Activated CD4-positive, alpha-beta T cell treated with anti-CD3 and anti-CD28 coated beads for 36 hours (primary cell): ENCODE results near the gene TRIM25. TPM values are rescaled to one million over a fixed set of nuclear protein-coding genes. Genes with fewer than 3 reads are reported as not detected.

ENCODE experiments used
- ATAC-seq: fragments of 200-7000 bp; cut with Tn5 transposase; one replicate; pipeline ENCODE4 v1.10.0; 2021; ENCODE audit warnings: mild to moderate bottlenecking, moderate library complexity
- CTCF ChIA-PET: fragments of 350-600 bp; sonication (Branson Sonifier 250); formaldehyde crosslinking; loops from one replicate; lab custom pipeline; 2021; ENCODE audit warnings: antibody characterized with exemption; lab: Charles Lee
- POLR2A ChIA-PET: fragments of 350-600 bp; sonication (Branson Sonifier 250); formaldehyde crosslinking; loops from one replicate; lab custom pipeline; 2021; ENCODE audit warnings: antibody characterized with exemption, inconsistent platforms; lab: Charles Lee
- DNase-seq: peaks from one replicate; pipeline ENCODE4 v3.0.0-alpha.2; 2020
- H3K27ac Mint-ChIP-seq: one replicate; pipeline ENCODE4 v1.8.0; 2021; ENCODE audit warnings: mixed read lengths
- H3K27me3 Mint-ChIP-seq: one replicate; pipeline ENCODE4 v1.8.0; 2021; ENCODE audit warnings: mixed read lengths
- H3K36me3 Mint-ChIP-seq: one replicate; pipeline ENCODE4 v1.8.0; 2021; ENCODE audit warnings: low read depth, mixed read lengths
- H3K4me1 Mint-ChIP-seq: one replicate; pipeline ENCODE4 v1.8.0; 2021; ENCODE audit warnings: mixed read lengths
- H3K4me3 Mint-ChIP-seq: one replicate; pipeline ENCODE4 v1.8.0; 2021; ENCODE audit warnings: mild to moderate bottlenecking, moderate library complexity, mixed read lengths
- H3K9me3 Mint-ChIP-seq: one replicate; pipeline ENCODE4 v1.8.0; 2021; ENCODE audit warnings: low read depth, mixed read lengths
- intact Hi-C, 2 experiments: fragments of 100-400 bp; cut with DNase I in 1 of 2; cut with micrococcal nuclease in 1 of 2; formaldehyde crosslinking; loops; one replicate each; pipeline versions ENCODE4 v1.14.2 to v1.15.1; 2022 to 2024; cut with DNase I, micrococcal nuclease
- total RNA-seq, 2 experiments: library from RNA; stranded (reverse); gene quantifications; one replicate each; pipeline ENCODE4 v1.2.3, GENCODE V29; 2021

Gene TRIM25
- total RNA-seq, 2 experiments from 2014 or later: 173 to 241 TPM

- H3K27ac Mint-ChIP-seq: peak overlapping the region; percentile 79
- no peaks in the 10 kb centered on the region for H3K9me3 Mint-ChIP-seq
- ATAC-seq (no peak), DNase-seq (no peak)
- intact Hi-C loops: loop anchor here in 1 of 2 experiments (5.0 kb wide), 1 partner anchor 318 kb away; the partner anchor contains the start of gene NOG
- H3K4me1 Mint-ChIP-seq: peaks cover 50% of the 10 kb centered on the region
- CTCF ChIA-PET: interaction anchor here (1.0 to 1.8 kb wide), 5 partner anchors 13 to 42 kb away, joined by 3 to 5 read pairs (median 4); no protein-coding TSS in a partner anchor
- POLR2A ChIA-PET: interaction anchor here (0.6 kb wide), 1 partner anchor 130 kb away, joined by 3 read pairs; no protein-coding TSS in a partner anchor
- H3K4me3 Mint-ChIP-seq: peak overlapping the region; percentile 90
- peaks cover 65% of the 10 kb centered on the region for H3K36me3 Mint-ChIP-seq
- H3K27me3 Mint-ChIP-seq: no peaks in the 10 kb centered on the region
These were observed 3.2 kb downstream of the TRIM25 start for GRCh38 chr17:56910509-56911235.

DNA sequence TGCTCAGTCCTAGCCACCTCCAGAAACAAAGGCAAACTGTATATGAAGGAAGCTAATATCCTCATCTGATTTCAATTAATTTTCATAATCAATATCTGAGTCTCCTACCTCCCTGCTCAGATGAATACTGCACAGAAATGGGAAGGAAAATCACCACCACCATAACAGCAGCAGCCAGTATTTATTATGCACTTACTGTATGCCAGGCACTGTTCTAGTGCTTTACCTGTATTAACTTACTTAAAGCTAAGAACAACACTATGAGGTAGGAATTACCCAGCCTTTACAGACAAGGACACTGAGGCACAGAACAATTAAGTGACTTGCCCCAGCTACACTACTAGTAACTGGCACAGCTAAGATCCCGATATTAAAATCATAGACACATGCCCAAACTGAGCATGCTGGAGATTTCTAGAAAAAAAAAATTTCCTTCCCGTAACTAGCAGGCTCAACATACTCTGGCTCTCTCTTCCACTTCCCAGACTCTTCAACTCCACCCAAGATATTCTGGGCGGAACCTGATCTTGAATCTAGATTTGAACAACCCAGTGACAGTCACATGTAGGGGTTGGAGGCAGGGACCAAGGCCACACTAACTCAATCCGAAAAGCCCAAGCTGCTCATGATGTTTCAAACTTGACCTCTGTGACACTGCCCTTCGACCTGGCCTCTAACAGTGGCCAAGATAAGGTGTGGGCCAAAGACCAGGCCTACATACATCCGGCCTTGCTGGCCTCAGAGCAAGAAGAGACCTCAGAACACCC is 3.9 kb downstream of the TRIM25 start:
- H3K27ac Mint-ChIP-seq: peak overlapping the region; percentile 79
- DNase-seq: no peak
- H3K4me1 Mint-ChIP-seq: peaks cover 43% of the 10 kb centered on the region
- peaks cover 66% of the 10 kb centered on the region for H3K36me3 Mint-ChIP-seq
- CTCF ChIA-PET: interaction anchor here (0.6 to 1.8 kb wide), 4 partner anchors 19 to 43 kb away, joined by 3 to 5 read pairs (median 4); no protein-coding TSS in a partner anchor
- no peaks in the 10 kb centered on the region for H3K27me3 Mint-ChIP-seq
- no peaks in the 10 kb centered on the region for H3K9me3 Mint-ChIP-seq
- intact Hi-C loops: loop anchor here in 1 of 2 experiments (5.0 kb wide), 1 partner anchor 318 kb away; the partner anchor contains the start of gene NOG
- H3K4me3 Mint-ChIP-seq: peak overlapping the region; percentile 90
- POLR2A ChIA-PET: interaction anchor here (0.6 kb wide), 1 partner anchor 130 kb away, joined by 3 read pairs; no protein-coding TSS in a partner anchor
- no peak for ATAC-seq

- Mint-ChIP-seq H3K9me3 (no peaks in the 10 kb centered on the region), H3K36me3 (peaks cover 78% of the 10 kb centered on the region), H3K27ac (peak overlapping the region; percentile 67), H3K27me3 (no peaks in the 10 kb centered on the region), H3K4me3 (no peak overlapping the region), H3K4me1 (peaks cover 44% of the 10 kb centered on the region)
- DNase-seq: peak; percentile 61
- intact Hi-C loops: no loop called here
- ChIA-PET POLR2A (interaction anchor here (0.6 kb wide), 1 partner anchor 93 kb away, joined by 3 read pairs; no protein-coding TSS in a partner anchor), CTCF (interaction anchor here (0.8 to 1.6 kb wide), 3 partner anchors 16 to 88 kb away, joined by 3 to 4 read pairs (median 3); no protein-coding TSS in a partner anchor)
- peak; percentile 61 for ATAC-seq
These were observed 5.8 kb downstream of the TRIM25 start for GRCh38 chr17:56908001-56908542.

- Mint-ChIP-seq H3K4me1 (peaks cover 17% of the 10 kb centered on the region), H3K27ac (no peak overlapping the region), H3K4me3 (no peak overlapping the region), H3K27me3 (no peaks in the 10 kb centered on the region), H3K9me3 (no peaks in the 10 kb centered on the region), H3K36me3 (peaks cover 77% of the 10 kb centered on the region)
- POLR2A ChIA-PET: interaction anchor here (1.8 kb wide), 1 partner anchor 10 kb away, joined by 6 read pairs; the partner anchor contains the start of gene TRIM25
- CTCF ChIA-PET: no interaction called here
- intact Hi-C loops: no loop called here
- DNase-seq: no peak
- no peak for ATAC-seq
These were observed 10.3 kb downstream of the TRIM25 start for GRCh38 chr17:56903560-56903959.

DNA sequence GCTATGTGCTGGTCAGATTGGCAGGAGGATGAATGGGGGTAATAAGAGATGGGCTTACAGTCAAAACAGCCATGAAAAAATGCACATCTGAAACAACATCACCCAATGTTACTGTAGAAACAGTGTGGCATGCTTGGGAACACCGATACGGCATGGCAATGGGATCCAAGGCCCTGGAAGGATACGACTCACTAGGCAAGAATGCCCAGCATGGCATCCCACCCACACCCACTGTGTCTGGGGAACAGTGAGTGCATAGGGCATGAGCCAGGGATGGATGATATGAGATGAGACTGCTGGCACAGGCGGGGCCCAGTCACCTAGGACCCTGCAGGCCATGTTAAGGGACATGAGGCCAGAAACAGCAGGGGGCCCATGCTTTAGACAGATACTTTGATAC is 11.5 kb downstream of the TRIM25 start:
- peaks cover 11% of the 10 kb centered on the region for H3K4me1 Mint-ChIP-seq
- H3K4me3 Mint-ChIP-seq: no peak overlapping the region
- H3K27ac Mint-ChIP-seq: no peak overlapping the region
- DNase-seq: no peak
- ChIA-PET CTCF (interaction anchor here (0.8 to 1.9 kb wide), 3 partner anchors 12 to 34 kb away, joined by 3 to 6 read pairs (median 3); no protein-coding TSS in a partner anchor), POLR2A (no interaction called here)
- H3K27me3 Mint-ChIP-seq: no peaks in the 10 kb centered on the region
- intact Hi-C loops: no loop called here
- no peak for ATAC-seq
- H3K9me3 Mint-ChIP-seq: no peaks in the 10 kb centered on the region
- peaks cover 79% of the 10 kb centered on the region for H3K36me3 Mint-ChIP-seq

DNA sequence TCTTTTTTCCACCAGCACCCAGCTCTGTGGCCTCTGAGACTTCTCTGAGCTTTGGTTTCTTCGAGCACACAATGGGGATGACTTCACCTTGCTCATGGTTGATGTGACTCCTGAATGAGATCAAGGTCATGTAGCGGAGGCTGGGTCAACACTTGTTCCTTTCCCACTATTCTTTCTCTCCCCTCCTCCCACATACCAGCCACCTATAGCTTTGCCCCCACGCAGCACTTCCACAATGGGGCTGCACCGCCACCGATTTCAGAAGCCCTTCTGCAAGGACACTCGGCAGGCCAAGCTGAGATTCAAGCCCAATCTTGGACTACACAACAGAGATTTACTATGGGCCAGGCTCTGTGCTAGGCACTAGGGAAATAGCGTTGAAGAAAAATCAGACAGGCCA is 14.4 kb downstream of the TRIM25 start:
- H3K4me1 Mint-ChIP-seq: peaks cover 10% of the 10 kb centered on the region
- H3K27ac Mint-ChIP-seq: no peak overlapping the region
- intact Hi-C loops: no loop called here
- ChIA-PET CTCF (interaction anchor here (1.1 kb wide), 1 partner anchor 40 kb away, joined by 3 read pairs; no protein-coding TSS in a partner anchor), POLR2A (interaction anchor here (0.5 to 0.7 kb wide), 2 partner anchors 22 to 143 kb away, joined by 3 to 4 read pairs; no protein-coding TSS in a partner anchor)
- ATAC-seq (no peak), DNase-seq (no peak)
- peaks cover 79% of the 10 kb centered on the region for H3K36me3 Mint-ChIP-seq
- H3K4me3 Mint-ChIP-seq: no peak overlapping the region
- H3K9me3 Mint-ChIP-seq: no peaks in the 10 kb centered on the region
- no peaks in the 10 kb centered on the region for H3K27me3 Mint-ChIP-seq

GRCh38 chr17:56898874-56899273 is 15.0 kb downstream of the TRIM25 start:
- H3K27me3 Mint-ChIP-seq: no peaks in the 10 kb centered on the region
- peaks cover 75% of the 10 kb centered on the region for H3K36me3 Mint-ChIP-seq
- peaks cover 10% of the 10 kb centered on the region for H3K4me1 Mint-ChIP-seq
- H3K9me3 Mint-ChIP-seq: no peaks in the 10 kb centered on the region
- no peak overlapping the region for H3K4me3 Mint-ChIP-seq
- intact Hi-C loops: no loop called here
- H3K27ac Mint-ChIP-seq: no peak overlapping the region
- ChIA-PET POLR2A (interaction anchor here (0.5 kb wide), 1 partner anchor 22 kb away, joined by 3 read pairs; no protein-coding TSS in a partner anchor), CTCF (interaction anchor here (1.1 kb wide), 1 partner anchor 41 kb away, joined by 3 read pairs; no protein-coding TSS in a partner anchor)
- ATAC-seq: no peak
- no peak for DNase-seq

- H3K27ac Mint-ChIP-seq: peak overlapping the region; percentile 42
- ChIA-PET POLR2A (interaction anchor here (0.7 kb wide), 1 partner anchor 81 kb away, joined by 3 read pairs; no protein-coding TSS in a partner anchor), CTCF (interaction anchor here (0.5 kb wide), 1 partner anchor 35 kb away, joined by 3 read pairs; no protein-coding TSS in a partner anchor)
- H3K4me3 Mint-ChIP-seq: no peak overlapping the region
- DNase-seq: no peak
- no peak for ATAC-seq
- H3K27me3 Mint-ChIP-seq: no peaks in the 10 kb centered on the region
- H3K9me3 Mint-ChIP-seq: no peaks in the 10 kb centered on the region
- H3K4me1 Mint-ChIP-seq: peaks cover 10% of the 10 kb centered on the region
- peaks cover 73% of the 10 kb centered on the region for H3K36me3 Mint-ChIP-seq
- intact Hi-C loops: no loop called here
These were observed 16.0 kb downstream of the TRIM25 start for GRCh38 chr17:56897646-56898424.

DNA sequence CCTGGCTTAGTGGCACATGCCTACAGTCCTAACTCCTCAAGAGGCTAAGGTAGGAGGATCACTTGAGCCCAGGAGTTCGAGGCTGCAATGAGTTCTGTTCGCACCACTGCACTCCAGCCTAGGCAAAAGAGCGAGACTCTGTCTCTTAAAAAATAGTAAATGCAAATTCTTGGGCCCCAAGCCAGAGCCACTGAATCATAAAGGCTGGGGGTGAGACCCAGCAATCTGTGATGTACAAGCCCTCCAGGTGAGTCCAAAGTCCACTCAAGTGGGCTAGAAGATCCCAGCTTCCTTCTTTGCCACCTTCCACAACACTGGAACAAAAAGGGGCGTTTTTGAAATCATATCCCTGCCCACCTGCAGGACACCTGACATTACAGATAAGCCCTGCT is 16.9 kb downstream of the TRIM25 start:
- H3K27me3 Mint-ChIP-seq: no peaks in the 10 kb centered on the region
- CTCF ChIA-PET: interaction anchor here (1.0 kb wide), 1 partner anchor 8 kb away, joined by 3 read pairs; no protein-coding TSS in a partner anchor
- H3K4me3 Mint-ChIP-seq: no peak overlapping the region
- no peaks in the 10 kb centered on the region for H3K9me3 Mint-ChIP-seq
- POLR2A ChIA-PET: no interaction called here
- peaks cover 73% of the 10 kb centered on the region for H3K36me3 Mint-ChIP-seq
- H3K4me1 Mint-ChIP-seq: peaks cover 10% of the 10 kb centered on the region
- ATAC-seq (no peak), DNase-seq (no peak)
- no peak overlapping the region for H3K27ac Mint-ChIP-seq
- intact Hi-C loops: no loop called here
